ENCODE results near the gene BRIP1. TPM values are rescaled to one million over a fixed set of nuclear protein-coding genes. Genes with fewer than 3 reads are reported as not detected.

The BRIP1 gene
- total RNA-seq, 1 experiment from 2014 or later, result 4.7 TPM

GRCh38 chr17:61754124-61754523 is 109.2 kb downstream of the BRIP1 start:
- CTCF ChIA-PET, result interaction anchor here (0.6 kb wide), 1 partner anchor 24 kb away, joined by 3 read pairs; no protein-coding TSS in a partner anchor
- Mint-ChIP-seq H3K27me3 (ENCODE audit: insufficient read depth, unreplicated experiment) (no peaks in the 10 kb centered on the region), H3K9me3 (ENCODE audit: unreplicated experiment) (no peaks in the 10 kb centered on the region), H3K36me3 (ENCODE audit: insufficient read depth, unreplicated experiment) (peaks cover 13% of the 10 kb centered on the region), H3K4me1 (ENCODE audit: insufficient read depth, unreplicated experiment) (no peaks in the 10 kb centered on the region), H3K4me3 (ENCODE audit: unreplicated experiment) (no peak overlapping the region), H3K27ac (ENCODE audit: low read depth, unreplicated experiment) (no peak overlapping the region)
- POLR2A ChIA-PET, result interaction anchor here (0.7 kb wide), 1 partner anchor 10 kb away, joined by 3 read pairs; no protein-coding TSS in a partner anchor
- intact Hi-C loops (cut with micrococcal nuclease), result no loop called here
- DNase-seq (ENCODE audit: unreplicated experiment), result no peak
- no TSS peak for BruUV-seq (replicated peaks)
- TF ChIP-seq CTCF (IDR thresholded peaks at IDR 0.05; ENCODE audit: unreplicated experiment), result no peak

- TF ChIP-seq CTCF (IDR thresholded peaks at IDR 0.05; ENCODE audit: unreplicated experiment), result no peak
- CTCF ChIA-PET, result interaction anchor here (0.6 kb wide), 1 partner anchor 24 kb away, joined by 3 read pairs; no protein-coding TSS in a partner anchor
- H3K4me1 Mint-ChIP-seq (ENCODE audit: insufficient read depth, unreplicated experiment), result no peaks in the 10 kb centered on the region
- no peaks in the 10 kb centered on the region for H3K9me3 Mint-ChIP-seq (ENCODE audit: unreplicated experiment)
- intact Hi-C loops (cut with micrococcal nuclease), result no loop called here
- peaks cover 13% of the 10 kb centered on the region for H3K36me3 Mint-ChIP-seq (ENCODE audit: insufficient read depth, unreplicated experiment)
- H3K27ac Mint-ChIP-seq (ENCODE audit: low read depth, unreplicated experiment), result no peak overlapping the region
- POLR2A ChIA-PET, result interaction anchor here (0.7 kb wide), 1 partner anchor 11 kb away, joined by 3 read pairs; no protein-coding TSS in a partner anchor
- no peak overlapping the region for H3K4me3 Mint-ChIP-seq (ENCODE audit: unreplicated experiment)
- no peak for DNase-seq (ENCODE audit: unreplicated experiment)
- no peaks in the 10 kb centered on the region for H3K27me3 Mint-ChIP-seq (ENCODE audit: insufficient read depth, unreplicated experiment)
- no TSS peak for BruUV-seq (replicated peaks)
Observed at GRCh38 chr17:61753696-61754095, 109.6 kb downstream of the BRIP1 start.

GRCh38 chr17:61750656-61751055 is 112.7 kb downstream of the BRIP1 start:
- Mint-ChIP-seq H3K4me3 (ENCODE audit: unreplicated experiment) (no peak overlapping the region), H3K9me3 (ENCODE audit: unreplicated experiment) (peaks cover 12% of the 10 kb centered on the region), H3K27me3 (ENCODE audit: insufficient read depth, unreplicated experiment) (no peaks in the 10 kb centered on the region), H3K36me3 (ENCODE audit: insufficient read depth, unreplicated experiment) (peaks cover 17% of the 10 kb centered on the region), H3K27ac (ENCODE audit: low read depth, unreplicated experiment) (no peak overlapping the region), H3K4me1 (ENCODE audit: insufficient read depth, unreplicated experiment) (no peaks in the 10 kb centered on the region)
- ChIA-PET CTCF (interaction anchor here (0.7 kb wide), 1 partner anchor 71 kb away, joined by 4 read pairs; no protein-coding TSS in a partner anchor), POLR2A (no interaction called here)
- no peak for TF ChIP-seq CTCF (IDR thresholded peaks at IDR 0.05; ENCODE audit: unreplicated experiment)
- BruUV-seq (replicated peaks), result no TSS peak
- DNase-seq (ENCODE audit: unreplicated experiment), result no peak
- intact Hi-C loops (cut with micrococcal nuclease), result no loop called here

GRCh38 chr17:61749823-61750404 is 113.4 kb downstream of the BRIP1 start:
- POLR2A ChIA-PET, result no interaction called here
- Mint-ChIP-seq H3K9me3 (ENCODE audit: unreplicated experiment) (peaks cover 12% of the 10 kb centered on the region), H3K4me3 (ENCODE audit: unreplicated experiment) (no peak overlapping the region), H3K27ac (ENCODE audit: low read depth, unreplicated experiment) (no peak overlapping the region), H3K36me3 (ENCODE audit: insufficient read depth, unreplicated experiment) (peaks cover 12% of the 10 kb centered on the region), H3K4me1 (ENCODE audit: insufficient read depth, unreplicated experiment) (no peaks in the 10 kb centered on the region), H3K27me3 (ENCODE audit: insufficient read depth, unreplicated experiment) (no peaks in the 10 kb centered on the region)
- CTCF ChIA-PET, result interaction anchor here (0.7 kb wide), 1 partner anchor 71 kb away, joined by 4 read pairs; no protein-coding TSS in a partner anchor
- BruUV-seq (replicated peaks), result no TSS peak
- TF ChIP-seq CTCF (IDR thresholded peaks at IDR 0.05; ENCODE audit: unreplicated experiment), result no peak
- no peak for DNase-seq (ENCODE audit: unreplicated experiment)
- intact Hi-C loops (cut with micrococcal nuclease), result no loop called here
